GM10847 (cell line): Measurements from ENCODE around the gene PTPRJ.

Experiments
- POLR2A ChIP-seq: IDR thresholded peaks from 2 replicates; pipeline ENCODE4 v1.6.1; 2011; ENCODE audit not compliant: insufficient read length; ENCODE audit errors: extremely low read depth

PTPRJ gene

GRCh38 chr11:48022445-48022844 lies 42.1 kb downstream of the PTPRJ start:
- no peak for TF ChIP-seq POLR2A

- no peak for TF ChIP-seq POLR2A
Measured at GRCh38 chr11:48024635-48025071, 44.3 kb downstream of the PTPRJ start.

- TF ChIP-seq POLR2A: no peak
Measured at GRCh38 chr11:48025293-48025983, 45.1 kb downstream of the PTPRJ start.

DNA sequence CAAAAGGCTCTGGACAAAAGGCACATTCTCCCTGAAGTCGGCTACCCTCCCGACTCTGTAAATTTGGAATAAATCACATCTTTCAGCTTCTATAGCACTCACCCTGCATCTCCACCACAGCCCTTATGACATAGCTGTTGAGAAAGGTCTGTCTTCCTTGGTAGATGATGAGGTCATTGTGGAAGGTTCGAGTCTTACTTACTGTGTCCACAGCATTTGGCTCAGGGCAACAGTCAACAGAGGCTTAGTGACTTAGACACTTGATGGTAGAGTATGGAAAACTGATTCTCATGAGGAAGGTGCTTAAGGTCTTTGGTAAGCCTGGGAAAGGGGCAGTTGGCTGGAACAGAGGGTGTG lies 45.6 kb downstream of the PTPRJ start:
- TF ChIP-seq POLR2A: no peak

DNA sequence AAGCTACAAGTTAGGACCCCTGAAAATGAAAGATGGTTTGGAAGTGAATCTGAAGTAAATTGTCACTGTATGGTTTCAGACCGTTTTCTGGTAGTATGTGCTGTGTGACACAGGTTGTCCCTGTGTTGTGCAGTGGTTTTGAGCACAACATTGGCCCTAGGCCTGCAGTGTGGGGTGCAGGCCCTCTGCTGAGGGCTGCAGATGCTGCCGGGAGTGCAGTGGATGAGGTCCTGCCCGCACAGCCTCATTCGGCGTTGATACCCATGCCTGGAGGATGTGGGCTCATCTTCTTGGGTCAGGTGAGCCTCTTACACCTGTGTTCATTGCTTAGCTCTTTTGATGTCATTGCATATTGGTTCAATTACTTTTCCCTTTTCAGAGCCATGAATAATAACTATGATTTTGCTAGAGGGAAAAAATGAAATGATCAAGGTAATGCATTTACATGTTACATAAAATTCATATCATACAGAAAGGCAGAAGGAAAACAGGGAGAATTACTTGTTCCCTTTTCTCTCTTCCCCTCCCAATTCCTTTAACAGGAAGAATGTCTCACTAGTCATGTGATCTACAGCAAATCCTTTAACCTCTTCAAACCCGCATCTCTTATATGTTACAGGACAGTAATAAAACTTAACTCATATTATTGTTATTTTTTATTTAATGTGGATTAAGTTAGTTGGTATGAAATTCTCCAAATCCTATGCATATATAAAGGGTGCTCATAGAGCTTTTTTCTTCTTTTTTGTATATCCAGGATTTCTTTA lies 48.7 kb downstream of the PTPRJ start:
- no peak for TF ChIP-seq POLR2A

GRCh38 chr11:48029681-48030290 lies 49.4 kb downstream of the PTPRJ start:
- no peak for TF ChIP-seq POLR2A

DNA sequence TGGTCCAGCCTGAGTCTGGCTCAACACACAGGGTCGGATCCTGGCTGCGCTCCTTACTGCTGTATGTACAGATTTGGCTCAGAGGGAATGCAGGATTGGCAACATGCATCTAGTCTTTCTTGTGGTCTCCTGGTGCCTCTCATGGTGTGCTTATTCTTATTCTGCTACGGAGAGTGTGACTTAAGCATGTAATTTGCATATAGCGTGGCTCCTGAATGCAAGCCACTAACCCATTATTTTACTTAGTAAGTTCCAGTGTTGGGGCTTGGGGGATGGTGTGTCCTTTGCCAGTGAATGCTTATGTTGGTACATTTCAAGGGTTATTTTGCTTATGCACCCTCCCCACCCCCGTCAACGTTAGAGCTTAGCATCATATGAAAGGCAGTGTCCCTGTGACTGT lies 51.2 kb downstream of the PTPRJ start:
- TF ChIP-seq POLR2A: no peak

GRCh38 chr11:48032721-48033120 lies 52.4 kb downstream of the PTPRJ start:
- TF ChIP-seq POLR2A: no peak

DNA sequence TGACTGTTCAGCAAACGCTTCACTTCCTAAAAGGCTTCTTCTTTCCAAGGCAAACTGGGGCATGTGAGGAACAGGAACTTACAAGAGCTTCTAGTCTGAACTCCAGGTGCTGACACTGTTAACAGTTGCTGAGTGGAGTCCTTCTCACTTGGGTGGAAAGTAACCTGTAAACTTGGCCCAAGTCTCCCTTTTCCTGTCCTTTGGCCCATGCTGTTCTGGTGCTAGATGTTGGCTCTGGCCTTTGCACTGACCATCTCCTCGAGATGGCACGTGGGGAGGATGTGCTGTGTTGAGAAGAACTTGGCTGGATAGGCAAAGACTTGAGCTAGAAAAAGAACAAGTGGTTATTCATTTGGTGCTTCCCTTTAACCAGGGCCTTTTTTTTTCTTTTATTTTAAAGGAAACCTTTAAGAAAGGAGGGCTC lies 53.6 kb downstream of the PTPRJ start:
- no peak for TF ChIP-seq POLR2A

DNA sequence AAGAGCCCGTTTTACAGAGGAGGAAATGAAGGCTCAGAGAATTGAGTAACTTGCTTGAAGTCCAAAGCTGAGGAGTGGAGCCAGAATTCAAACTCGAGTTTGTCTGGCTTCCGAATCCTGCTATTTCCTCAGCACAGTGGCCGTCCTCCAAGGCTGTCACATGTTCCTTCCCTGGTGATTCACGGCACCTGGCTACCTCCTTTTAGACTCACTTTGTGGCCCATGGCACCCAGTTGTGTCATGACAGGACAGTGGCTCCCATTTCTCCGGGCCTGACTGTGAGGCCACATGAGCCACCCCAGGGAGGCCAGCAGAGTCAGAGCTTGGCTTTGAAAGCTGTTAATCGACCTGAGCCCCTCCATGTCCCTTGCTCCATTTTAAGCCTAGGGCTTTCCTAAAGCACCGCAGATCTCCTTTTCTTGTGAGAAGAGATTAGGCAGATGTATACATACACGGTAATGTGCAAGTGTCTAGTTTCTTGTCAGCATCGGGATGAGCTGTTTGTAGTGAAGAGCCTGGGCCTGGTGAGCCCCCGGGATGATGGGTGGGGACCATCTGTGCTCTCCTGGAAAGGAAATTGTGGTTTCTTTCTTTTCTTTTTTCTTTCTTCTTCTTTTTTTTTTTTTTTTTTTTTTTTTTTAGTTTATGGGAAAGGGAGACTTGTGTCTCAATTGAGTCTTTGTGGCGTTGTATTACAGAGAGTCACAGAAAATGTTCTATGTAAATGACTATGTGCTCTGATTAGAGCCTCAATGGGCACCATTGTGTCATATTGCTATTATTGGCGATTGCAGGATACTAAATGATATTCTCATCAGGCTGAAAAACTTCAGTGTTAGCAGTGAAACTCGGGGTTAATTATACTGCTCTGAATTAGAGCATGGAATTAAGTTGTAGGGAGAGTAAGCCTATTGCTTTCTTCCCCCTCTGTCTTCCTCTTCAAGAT lies 54.8 kb downstream of the PTPRJ start:
- TF ChIP-seq POLR2A: no peak

DNA sequence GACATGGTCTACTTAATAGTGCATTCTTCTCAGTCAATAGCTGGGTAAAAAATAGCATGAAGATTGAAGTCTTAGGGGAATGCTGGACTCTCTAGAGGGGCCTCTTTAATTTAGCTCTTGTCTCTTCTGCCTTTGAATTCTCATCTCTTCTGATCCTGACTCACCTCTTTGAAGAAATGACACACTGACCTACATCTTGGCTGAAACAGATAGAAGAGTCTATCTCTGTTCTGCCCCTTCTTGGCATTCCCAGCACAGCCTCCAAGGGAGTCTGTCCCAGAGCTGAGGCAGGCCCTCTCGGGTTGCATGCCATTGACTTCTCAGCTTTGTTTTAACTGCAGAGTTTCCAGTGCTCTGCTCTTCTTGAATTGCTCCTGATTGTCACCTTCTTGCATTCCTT lies 55.7 kb downstream of the PTPRJ start:
- no peak for TF ChIP-seq POLR2A

- no peak for TF ChIP-seq POLR2A
Measured at GRCh38 chr11:48036466-48036865, 56.1 kb downstream of the PTPRJ start.

GRCh38 chr11:48037709-48038468 lies 57.5 kb downstream of the PTPRJ start:
- TF ChIP-seq POLR2A: no peak

DNA sequence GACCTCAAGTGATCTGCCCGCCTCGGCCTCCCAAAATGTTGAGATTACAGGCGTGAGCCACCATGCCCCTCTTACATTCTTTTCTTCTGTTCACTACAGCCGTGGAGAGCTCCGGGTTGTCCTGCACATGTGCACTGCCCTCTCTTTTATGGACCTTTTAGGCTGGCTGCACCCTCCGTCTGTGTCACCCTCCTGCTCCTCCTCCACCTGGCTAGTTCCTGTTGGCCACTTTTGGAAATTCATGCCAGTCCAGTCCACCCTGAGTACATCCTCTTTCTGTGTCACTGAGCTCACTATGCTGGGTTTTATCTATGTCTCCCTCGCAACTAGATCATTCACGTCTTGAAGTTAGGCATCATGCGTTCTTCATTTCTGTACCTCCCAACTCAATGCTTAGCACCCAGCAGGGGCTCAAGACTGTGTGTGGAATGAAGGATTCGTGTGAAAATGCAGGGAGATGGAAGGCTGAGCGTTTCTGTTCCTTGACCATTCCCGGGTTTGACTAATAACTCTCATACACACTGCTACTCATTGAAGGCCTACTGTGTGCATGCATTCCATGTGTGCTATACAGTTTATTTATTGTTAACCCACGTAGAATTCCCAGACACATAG lies 60.6 kb downstream of the PTPRJ start:
- no peak for TF ChIP-seq POLR2A
